Activated B cell treated with CpG ODN at 0.5 μM for 24 hours (primary cell): ENCODE results near the gene MAP2K2. TPM values are rescaled to one million over a fixed set of nuclear protein-coding genes. Genes with fewer than 3 reads are reported as not detected.

ENCODE experiments used
- ATAC-seq: fragments of 200-7000 bp; cut with Tn5 transposase; one replicate; pipeline ENCODE4 v1.10.0; 2021; ENCODE audit warnings: low read depth, mild to moderate bottlenecking, moderate library complexity
- CTCF ChIA-PET: fragments of 350-600 bp; sonication (Branson Sonifier 250); formaldehyde crosslinking; loops from one replicate; lab custom pipeline; 2021; ENCODE audit warnings: antibody characterized with exemption; lab: Charles Lee
- POLR2A ChIA-PET: fragments of 350-600 bp; sonication (Branson Sonifier 250); formaldehyde crosslinking; loops from one replicate; lab custom pipeline; 2021; ENCODE audit warnings: antibody characterized with exemption; lab: Charles Lee
- DNase-seq: peaks from one replicate; pipeline ENCODE4 v3.0.0; 2022
- H3K27ac Mint-ChIP-seq: one replicate; pipeline ENCODE4 v1.8.0; 2020; ENCODE audit warnings: mixed read lengths
- H3K27me3 Mint-ChIP-seq: one replicate; pipeline ENCODE4 v1.8.0; 2021; ENCODE audit warnings: mixed read lengths
- H3K36me3 Mint-ChIP-seq: one replicate; pipeline ENCODE4 v1.8.0; 2021; ENCODE audit warnings: low read depth, mixed read lengths
- H3K4me1 Mint-ChIP-seq: one replicate; pipeline ENCODE4 v1.8.0; 2021; ENCODE audit warnings: mixed read lengths
- H3K4me3 Mint-ChIP-seq: one replicate; pipeline ENCODE4 v1.8.0; 2020; ENCODE audit warnings: mild to moderate bottlenecking, mixed read lengths
- H3K9me3 Mint-ChIP-seq: one replicate; pipeline ENCODE4 v1.8.0; 2020; ENCODE audit warnings: mixed read lengths
- CTCF ChIP-seq: fragments of 200-600 bp; IDR thresholded peaks from one replicate; pipeline ENCODE4 v1.8.0; 2022; ENCODE audit warnings: antibody characterized with exemption, mild to moderate bottlenecking
- intact Hi-C: fragments of 100-400 bp; cut with micrococcal nuclease; formaldehyde crosslinking; loops from one replicate; pipeline ENCODE4 v1.15.1; 2024
- total RNA-seq: library from RNA; stranded (reverse); gene quantifications from 2 replicates; pipeline ENCODE4 v1.2.3, GENCODE V29; 2022

Gene MAP2K2
- total RNA-seq, 1 donor from 2014 or later: 126 TPM

DNA sequence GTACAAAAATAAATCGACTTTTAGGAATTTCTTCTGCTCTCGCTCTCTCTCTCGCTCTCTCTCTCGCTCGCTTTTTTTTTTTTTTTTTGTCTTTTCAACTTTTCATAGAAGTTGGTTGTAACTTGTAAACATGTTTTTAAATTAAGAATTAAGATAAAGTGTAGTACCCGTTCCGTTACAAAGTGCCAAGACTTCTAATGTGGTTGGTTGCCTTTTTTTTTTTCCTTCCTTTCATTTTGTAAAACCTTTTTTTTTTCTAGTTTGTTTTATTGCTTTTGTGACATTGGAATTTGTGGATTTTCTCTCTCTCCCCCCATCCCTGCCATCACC is 77.6 kb downstream of the MAP2K2 start:
- Mint-ChIP-seq H3K4me3 (no peak overlapping the region), H3K4me1 (peaks cover 13% of the 10 kb centered on the region), H3K27me3 (no peaks in the 10 kb centered on the region), H3K36me3 (peaks cover 41% of the 10 kb centered on the region), H3K27ac (no peak overlapping the region), H3K9me3 (no peaks in the 10 kb centered on the region)
- CTCF ChIA-PET: no interaction called here
- ATAC-seq: no peak
- no peak for DNase-seq
- no peak for TF ChIP-seq CTCF
- POLR2A ChIA-PET: interaction anchor here (0.7 to 1.4 kb wide), 2 partner anchors 14 to 89 kb away, joined by 3 read pairs; no protein-coding TSS in a partner anchor
- intact Hi-C loops: no loop called here

- peaks cover 9% of the 10 kb centered on the region for H3K4me1 Mint-ChIP-seq
- H3K4me3 Mint-ChIP-seq: no peak overlapping the region
- H3K9me3 Mint-ChIP-seq: no peaks in the 10 kb centered on the region
- no peak for TF ChIP-seq CTCF
- no peak overlapping the region for H3K27ac Mint-ChIP-seq
- no peak for ATAC-seq
- H3K27me3 Mint-ChIP-seq: no peaks in the 10 kb centered on the region
- CTCF ChIA-PET: interaction anchor here (1.0 kb wide), 1 partner anchor 94 kb away, joined by 4 read pairs; no protein-coding TSS in a partner anchor
- peaks cover 37% of the 10 kb centered on the region for H3K36me3 Mint-ChIP-seq
- intact Hi-C loops: no loop called here
- POLR2A ChIA-PET: interaction anchor here (0.6 to 1.4 kb wide), 4 partner anchors 14 to 488 kb away, joined by 3 read pairs; no protein-coding TSS in a partner anchor
- DNase-seq: no peak
Observed at GRCh38 chr19:4045597-4046361, 78.1 kb downstream of the MAP2K2 start.

DNA sequence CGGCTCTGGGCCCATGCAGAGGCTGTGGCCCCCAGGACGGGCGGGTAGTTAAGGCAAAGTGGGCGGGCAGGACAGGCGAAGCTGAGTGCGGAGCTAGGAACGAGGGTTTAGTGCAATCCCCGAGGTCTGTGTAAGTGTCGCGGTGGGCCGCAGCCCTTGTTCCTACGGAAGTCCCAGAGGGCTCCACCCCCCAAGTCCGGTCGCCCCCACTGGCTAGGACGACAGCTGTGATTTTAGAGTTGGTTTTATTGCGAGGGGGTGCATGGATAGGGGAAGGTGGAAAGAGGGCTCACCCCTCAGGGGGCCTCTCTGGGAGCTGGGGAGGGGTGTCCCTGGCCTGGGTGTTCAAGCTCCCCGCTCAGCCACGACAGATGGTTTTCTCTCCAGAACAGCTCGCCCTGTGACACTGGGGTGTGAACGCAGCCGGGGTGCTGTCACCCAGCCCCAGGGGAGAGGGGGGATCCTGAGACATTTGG is 78.9 kb downstream of the MAP2K2 start:
- no peak for ATAC-seq
- intact Hi-C loops: no loop called here
- ChIA-PET POLR2A (interaction anchor here (0.6 to 1.4 kb wide), 3 partner anchors 15 to 487 kb away, joined by 3 read pairs; no protein-coding TSS in a partner anchor), CTCF (interaction anchor here (1.0 kb wide), 1 partner anchor 95 kb away, joined by 4 read pairs; no protein-coding TSS in a partner anchor)
- Mint-ChIP-seq H3K4me1 (peaks cover 6% of the 10 kb centered on the region), H3K9me3 (no peaks in the 10 kb centered on the region), H3K4me3 (no peak overlapping the region), H3K27ac (no peak overlapping the region), H3K27me3 (no peaks in the 10 kb centered on the region), H3K36me3 (peaks cover 35% of the 10 kb centered on the region)
- no peak for DNase-seq
- TF ChIP-seq CTCF: no peak

DNA sequence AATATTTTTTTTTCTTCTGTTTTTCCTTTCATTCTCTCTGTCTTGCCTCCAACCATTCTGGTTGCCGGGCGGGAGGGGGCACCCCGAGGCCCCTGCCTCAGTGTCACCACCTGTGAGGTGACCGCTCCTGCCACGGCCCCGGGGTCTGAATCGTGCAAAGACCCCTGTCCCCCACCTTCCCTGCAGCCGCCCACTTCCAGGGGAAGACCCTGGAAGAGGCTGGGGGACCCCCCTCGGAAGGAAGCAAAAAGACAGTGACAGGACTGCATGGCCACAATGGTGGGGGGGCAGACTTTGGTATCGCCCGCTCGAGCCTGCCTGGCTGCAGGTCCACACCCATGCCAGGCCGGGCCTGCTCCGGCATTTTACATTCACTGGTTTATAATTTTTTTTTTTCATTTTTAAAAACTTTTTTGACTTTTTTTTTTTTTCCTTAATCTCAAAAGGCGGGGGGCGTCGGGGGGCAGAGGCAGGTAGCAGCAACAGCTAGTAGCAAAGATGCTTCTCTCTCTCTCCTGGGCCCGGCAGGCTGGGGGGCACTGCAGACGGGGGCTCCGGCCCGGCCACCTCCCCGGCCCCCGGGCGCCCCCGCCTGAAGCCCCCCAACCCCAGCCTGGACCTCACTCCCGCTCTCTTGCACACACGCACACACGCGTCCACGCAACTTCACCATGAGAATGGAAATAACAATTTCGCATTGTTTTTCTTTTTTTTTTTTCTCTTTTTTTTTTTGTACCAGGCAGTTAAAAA is 79.8 kb downstream of the MAP2K2 start:
- ATAC-seq: no peak
- CTCF ChIA-PET: no interaction called here
- POLR2A ChIA-PET: no interaction called here
- H3K4me3 Mint-ChIP-seq: no peak overlapping the region
- TF ChIP-seq CTCF: no peak
- no peak overlapping the region for H3K27ac Mint-ChIP-seq
- H3K27me3 Mint-ChIP-seq: no peaks in the 10 kb centered on the region
- no peak for DNase-seq
- intact Hi-C loops: no loop called here
- H3K36me3 Mint-ChIP-seq: peaks cover 28% of the 10 kb centered on the region
- H3K9me3 Mint-ChIP-seq: no peaks in the 10 kb centered on the region
- H3K4me1 Mint-ChIP-seq: peaks cover 4% of the 10 kb centered on the region

DNA sequence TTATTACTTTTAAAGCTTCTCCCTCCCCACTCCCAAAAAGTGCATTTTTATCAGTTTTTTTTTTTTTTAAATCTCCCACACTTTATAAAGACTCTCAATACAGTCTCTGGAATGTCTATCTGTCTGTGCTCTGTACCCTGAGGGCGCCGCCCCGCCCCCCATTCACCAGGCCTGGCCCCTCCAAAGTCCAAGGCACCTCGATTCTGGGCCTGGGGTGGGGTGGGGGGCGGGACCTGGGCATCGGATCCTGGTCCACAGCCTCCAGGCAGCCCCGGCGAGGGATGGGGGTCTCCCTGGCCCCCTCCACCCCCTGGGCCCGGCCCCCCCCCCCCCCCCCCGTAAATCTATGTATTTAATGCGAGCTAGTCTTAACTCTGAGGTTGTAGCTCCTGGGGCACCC is 80.5 kb downstream of the MAP2K2 start:
- no peaks in the 10 kb centered on the region for H3K27me3 Mint-ChIP-seq
- no peak for TF ChIP-seq CTCF
- intact Hi-C loops: no loop called here
- CTCF ChIA-PET: no interaction called here
- peaks cover 4% of the 10 kb centered on the region for H3K4me1 Mint-ChIP-seq
- DNase-seq (no peak), ATAC-seq (no peak)
- H3K36me3 Mint-ChIP-seq: peaks cover 26% of the 10 kb centered on the region
- H3K9me3 Mint-ChIP-seq: no peaks in the 10 kb centered on the region
- POLR2A ChIA-PET: interaction anchor here (0.6 kb wide), 3 partner anchors 49 to 1378 kb away, joined by 3 read pairs; partner anchors contain the start of gene DAPK3
- H3K27ac Mint-ChIP-seq: no peak overlapping the region
- no peak overlapping the region for H3K4me3 Mint-ChIP-seq
